ENCODE data around the gene OPCML.

OPCML gene

DNA sequence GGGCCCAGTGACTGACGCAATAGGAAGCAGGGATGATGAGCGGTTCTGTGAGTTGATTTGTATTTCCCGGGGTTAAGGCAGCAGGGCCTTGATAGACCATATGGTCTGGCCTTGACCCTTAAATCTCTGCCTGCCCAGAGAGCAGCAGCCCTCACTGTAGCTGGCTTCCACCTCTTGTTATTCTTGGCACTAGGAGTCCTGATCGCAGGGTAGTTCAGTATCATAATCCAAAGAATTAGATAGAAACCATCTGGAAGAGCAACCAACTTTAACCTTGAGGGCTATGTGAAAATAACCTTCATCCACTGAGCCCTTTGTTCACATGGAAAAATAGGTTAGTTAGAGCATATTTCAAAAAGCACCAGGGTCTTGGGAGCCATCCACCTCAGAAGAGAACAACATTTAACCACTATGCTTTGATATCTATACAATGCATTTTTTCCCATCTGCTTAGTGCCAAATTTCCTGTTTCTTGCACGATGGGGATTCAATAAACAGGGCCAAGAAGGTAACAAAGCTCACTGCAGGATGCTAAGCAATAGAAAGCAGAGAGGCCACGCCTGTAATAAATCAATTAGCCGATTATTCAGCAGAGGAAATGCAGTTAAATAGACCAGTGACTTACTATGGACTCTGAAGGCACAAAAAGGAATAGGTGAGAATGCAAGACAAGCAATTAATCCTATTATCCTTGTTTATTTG, 761.3 kb downstream of the OPCML start:
- H3K27ac ChIP-seq = no peak overlapping the region
- TF ChIP-seq, protein P1, sequence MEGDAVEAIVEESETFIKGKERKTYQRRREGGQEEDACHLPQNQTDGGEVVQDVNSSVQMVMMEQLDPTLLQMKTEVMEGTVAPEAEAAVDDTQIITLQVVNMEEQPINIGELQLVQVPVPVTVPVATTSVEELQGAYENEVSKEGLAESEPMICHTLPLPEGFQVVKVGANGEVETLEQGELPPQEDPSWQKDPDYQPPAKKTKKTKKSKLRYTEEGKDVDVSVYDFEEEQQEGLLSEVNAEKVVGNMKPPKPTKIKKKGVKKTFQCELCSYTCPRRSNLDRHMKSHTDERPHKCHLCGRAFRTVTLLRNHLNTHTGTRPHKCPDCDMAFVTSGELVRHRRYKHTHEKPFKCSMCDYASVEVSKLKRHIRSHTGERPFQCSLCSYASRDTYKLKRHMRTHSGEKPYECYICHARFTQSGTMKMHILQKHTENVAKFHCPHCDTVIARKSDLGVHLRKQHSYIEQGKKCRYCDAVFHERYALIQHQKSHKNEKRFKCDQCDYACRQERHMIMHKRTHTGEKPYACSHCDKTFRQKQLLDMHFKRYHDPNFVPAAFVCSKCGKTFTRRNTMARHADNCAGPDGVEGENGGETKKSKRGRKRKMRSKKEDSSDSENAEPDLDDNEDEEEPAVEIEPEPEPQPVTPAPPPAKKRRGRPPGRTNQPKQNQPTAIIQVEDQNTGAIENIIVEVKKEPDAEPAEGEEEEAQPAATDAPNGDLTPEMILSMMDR (conservative IDR thresholded peaks at IDR 0.05) = no peak

DNA sequence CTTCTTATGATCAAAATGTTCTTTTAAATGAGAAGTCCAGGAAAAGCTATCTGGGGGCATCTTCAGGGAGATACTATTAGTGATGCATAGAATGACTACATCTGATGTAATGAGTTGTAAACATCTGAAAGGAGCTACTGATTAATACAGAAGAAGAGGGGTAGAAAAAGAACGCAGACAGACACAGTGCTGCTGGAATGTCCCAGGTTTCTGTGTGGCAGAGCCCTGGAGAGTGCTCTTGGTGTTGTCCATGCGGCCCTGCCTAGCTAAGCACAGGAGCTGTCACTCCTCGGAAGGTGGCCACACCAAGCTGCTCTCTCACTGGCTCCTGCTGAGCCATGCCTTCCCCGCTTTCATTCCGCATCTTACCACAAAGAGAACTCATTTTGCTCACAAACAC, 768.8 kb downstream of the OPCML start:
- TF ChIP-seq, protein P1 (conservative IDR thresholded peaks at IDR 0.05) = no peak
- H3K27ac ChIP-seq = no peak overlapping the region

DNA sequence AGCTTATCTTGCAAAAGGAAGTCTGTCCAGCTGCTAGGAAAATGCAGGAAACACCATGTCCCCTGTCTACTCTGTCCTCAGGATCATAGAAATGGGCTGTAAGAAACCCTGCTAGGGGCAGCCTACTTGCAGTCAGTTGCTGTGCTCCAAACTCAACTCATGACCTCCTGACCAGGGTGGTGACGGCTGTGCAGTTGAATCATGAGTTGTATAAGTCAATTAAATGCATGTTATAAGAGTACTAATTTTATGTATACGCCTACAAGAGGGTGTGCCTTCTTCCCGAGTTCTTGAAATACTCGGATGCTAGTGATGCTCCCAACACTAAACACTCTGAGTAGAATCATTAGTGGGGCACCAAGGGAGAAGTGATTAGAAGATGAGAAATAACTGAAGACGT, 776.4 kb downstream of the OPCML start:
- TF ChIP-seq, protein P1 (conservative IDR thresholded peaks at IDR 0.05) = no peak
- no peak overlapping the region for H3K27ac ChIP-seq

DNA sequence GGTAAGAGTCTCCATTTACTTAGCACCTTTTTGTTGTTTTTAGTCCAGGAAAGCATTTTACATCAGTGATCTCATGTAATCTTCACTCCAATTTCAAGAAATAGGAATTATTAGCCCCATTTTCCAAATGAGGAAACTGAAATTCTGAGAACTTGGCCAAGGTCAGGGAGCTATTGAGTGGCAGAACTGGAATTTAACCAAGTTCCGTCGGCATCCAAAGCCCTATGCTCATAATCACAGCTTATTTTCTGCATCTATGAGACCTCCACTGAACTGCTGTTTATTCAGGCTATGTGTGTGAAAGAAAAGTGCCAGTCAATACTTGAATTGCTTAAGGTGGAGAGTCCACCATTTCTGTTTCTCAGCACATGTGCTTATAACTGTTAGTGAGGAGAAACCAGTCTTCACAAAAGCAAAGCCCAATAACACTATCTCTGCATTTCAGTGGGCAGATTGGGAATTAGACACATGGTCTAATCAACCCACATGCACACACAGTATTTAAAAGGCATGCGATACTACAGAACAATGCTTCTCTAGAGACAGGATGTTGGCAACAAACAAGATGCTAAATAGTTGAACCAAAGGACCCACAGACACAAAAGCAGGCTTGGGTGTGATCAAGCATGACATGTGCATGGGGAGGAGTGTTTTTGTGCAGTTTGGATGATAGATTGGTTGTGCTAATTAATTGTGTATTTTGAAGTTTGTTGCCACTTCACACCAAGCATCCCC, 780.6 kb downstream of the OPCML start:
- TF ChIP-seq, protein P1 (conservative IDR thresholded peaks at IDR 0.05) = no peak
- H3K27ac ChIP-seq = no peak overlapping the region

DNA sequence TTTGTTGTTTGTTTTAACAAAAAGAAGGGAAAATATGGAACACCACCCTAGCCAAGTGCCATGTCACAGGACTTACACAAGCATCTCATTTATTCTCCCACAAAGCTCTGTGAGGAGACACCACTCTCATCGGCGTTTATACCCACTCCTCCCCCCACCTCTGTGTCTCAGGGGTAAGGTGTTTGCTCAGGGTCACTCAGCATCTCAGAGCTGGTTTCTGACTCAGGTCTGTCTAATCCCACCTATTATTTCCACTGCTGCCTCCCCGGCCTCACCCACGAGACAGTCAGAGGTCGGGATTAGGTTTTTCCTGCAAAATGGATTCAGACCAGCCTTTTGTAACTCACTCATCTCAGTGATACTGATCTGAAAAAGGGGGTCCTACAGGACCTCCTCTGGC, 786.0 kb downstream of the OPCML start:
- H3K27ac ChIP-seq = no peak overlapping the region
- TF ChIP-seq, protein P1 (conservative IDR thresholded peaks at IDR 0.05) = no peak

DNA sequence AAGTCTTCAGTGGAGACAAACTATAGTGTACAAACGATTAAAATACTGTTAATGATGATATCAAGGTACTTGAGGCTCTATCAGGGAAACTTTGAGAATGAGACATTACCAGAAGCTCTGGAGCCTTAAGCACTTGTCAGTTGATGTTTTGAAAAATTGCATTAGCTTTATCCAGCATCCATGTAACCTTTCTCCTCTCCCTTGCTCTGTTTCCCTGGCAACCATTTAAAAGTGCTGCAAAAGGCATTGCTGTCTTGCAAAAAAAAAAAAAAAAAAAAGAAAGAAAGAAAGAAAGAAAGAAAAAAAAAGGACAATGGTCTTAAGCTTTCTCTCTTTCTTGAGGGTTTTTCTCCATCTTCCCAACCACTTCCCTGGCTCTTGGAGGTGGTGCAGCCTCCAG, 787.0 kb downstream of the OPCML start:
- H3K27ac ChIP-seq = no peak overlapping the region
- TF ChIP-seq, protein P1 (conservative IDR thresholded peaks at IDR 0.05) = no peak

DNA sequence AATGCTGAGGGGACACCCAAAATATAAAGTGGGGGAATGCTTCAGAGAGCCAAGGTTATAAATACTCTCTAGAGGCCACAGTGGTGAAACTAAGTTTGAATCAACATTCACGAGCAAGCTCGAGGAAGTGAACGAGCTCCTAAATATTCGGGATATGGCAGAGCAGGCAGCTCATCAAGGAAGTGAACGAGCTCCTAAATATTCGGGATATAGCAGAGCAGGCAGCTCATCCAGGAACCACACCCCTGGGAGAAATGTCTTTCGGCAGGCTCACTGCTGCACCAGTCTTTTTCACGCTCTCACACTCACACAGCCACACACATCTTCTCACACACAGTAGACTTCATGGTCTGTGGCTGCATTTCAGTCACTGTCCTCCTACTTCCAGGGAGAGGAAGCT, 787.5 kb downstream of the OPCML start:
- no peak overlapping the region for H3K27ac ChIP-seq
- TF ChIP-seq, protein P1 (conservative IDR thresholded peaks at IDR 0.05) = no peak

All from VCaP (cell line).